GM19025 (cell line): ENCODE results near the gene NRXN3.

Experiments
- ATAC-seq: cut with Tn5 transposase; IDR thresholded peaks from one replicate; pipeline ENCODE4 v1.9.1; 2021; ENCODE audit warnings: mild to moderate bottlenecking, low read depth, moderate library complexity; ENCODE audit not compliant: unreplicated experiment

NRXN3 gene

GRCh38 chr14:78316052-78316451 is 145.9 kb downstream of the NRXN3 start:
- no peak for ATAC-seq

DNA sequence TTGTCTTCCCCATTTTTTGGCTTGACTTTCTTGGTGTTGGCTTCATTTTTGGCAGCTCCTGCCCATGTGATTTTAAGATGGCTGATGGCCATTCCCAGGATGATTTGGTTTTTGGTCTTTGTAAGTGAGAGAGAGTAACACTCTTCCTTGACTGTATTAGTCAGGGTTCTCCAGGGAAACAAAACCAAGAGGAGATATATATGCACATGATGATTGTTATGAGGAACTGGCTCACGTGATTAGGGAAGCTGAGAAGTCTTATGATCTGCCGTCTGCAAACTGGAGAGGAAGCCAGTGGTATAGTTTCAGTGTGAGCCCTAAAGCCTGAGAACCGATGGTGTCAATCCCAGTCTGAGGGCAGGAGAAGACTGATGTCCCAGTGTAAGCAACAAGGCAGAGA is 146.6 kb downstream of the NRXN3 start:
- no peak for ATAC-seq

- no peak for ATAC-seq
These were observed 149.2 kb downstream of the NRXN3 start for GRCh38 chr14:78319406-78319805.

GRCh38 chr14:78319887-78320635 is 149.9 kb downstream of the NRXN3 start:
- ATAC-seq = no peak

DNA sequence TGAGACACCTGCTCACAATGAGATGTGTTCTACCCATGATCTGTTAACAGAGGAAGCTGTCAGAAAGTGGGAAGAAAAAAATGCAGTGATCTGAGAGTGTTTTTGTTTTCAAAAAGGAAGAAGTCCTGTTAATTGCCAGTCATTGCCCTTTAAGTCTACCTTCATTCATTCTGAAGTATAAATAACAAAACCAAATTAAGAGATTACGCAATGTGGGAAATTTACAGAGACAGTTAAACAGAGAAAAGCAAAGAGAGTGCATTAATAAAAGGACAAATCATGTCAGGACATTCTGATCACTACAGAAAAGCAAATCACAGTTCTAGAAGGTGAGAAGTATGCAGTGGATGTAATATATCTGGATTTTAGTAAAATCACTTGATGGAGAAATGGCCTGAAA is 154.2 kb downstream of the NRXN3 start:
- no peak for ATAC-seq

- no peak for ATAC-seq
These were observed 155.7 kb downstream of the NRXN3 start for GRCh38 chr14:78325911-78326310.

- no peak for ATAC-seq
These were observed 157.5 kb downstream of the NRXN3 start for GRCh38 chr14:78327426-78328221.

- no peak for ATAC-seq
These were observed 159.2 kb downstream of the NRXN3 start for GRCh38 chr14:78329371-78329770.

DNA sequence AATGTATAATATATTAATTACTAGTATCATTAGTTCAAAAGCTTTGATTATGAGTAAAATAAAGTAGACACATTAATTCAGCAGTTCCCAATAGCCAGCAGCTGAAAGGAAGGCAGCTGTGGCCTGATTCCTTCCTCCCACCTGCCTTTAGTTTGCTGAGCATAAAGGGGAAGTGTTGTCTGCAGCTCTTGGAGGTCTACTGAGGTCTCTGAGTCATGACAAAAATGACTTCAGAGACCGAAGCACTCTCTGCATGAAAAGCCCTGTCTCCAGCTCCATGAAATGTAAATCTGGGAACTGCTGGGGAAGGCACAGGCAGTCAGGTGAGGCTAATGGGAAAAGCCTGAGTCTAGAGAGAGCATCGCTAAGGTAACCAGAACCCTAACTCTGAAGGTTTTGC is 165.4 kb downstream of the NRXN3 start:
- no peak for ATAC-seq

DNA sequence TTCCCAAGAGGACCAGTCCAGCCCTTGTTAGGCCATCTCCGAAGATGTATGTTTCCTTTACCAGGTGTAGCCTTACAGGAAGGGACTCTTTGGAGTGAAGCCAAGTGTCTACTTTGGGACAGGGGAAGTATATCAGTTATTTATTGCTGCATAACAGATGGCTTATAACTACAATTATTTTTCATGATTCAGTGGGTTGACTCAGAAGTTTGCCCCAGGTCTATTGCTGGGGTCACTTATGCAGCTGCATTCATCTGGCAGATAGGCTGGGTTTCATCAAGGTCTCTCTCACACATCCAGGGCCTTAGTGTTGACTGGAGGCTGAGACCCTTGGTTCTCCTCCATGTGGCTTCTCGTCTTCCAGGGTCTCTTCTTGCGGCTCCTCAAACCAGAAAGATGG is 170.1 kb downstream of the NRXN3 start:
- no peak for ATAC-seq

DNA sequence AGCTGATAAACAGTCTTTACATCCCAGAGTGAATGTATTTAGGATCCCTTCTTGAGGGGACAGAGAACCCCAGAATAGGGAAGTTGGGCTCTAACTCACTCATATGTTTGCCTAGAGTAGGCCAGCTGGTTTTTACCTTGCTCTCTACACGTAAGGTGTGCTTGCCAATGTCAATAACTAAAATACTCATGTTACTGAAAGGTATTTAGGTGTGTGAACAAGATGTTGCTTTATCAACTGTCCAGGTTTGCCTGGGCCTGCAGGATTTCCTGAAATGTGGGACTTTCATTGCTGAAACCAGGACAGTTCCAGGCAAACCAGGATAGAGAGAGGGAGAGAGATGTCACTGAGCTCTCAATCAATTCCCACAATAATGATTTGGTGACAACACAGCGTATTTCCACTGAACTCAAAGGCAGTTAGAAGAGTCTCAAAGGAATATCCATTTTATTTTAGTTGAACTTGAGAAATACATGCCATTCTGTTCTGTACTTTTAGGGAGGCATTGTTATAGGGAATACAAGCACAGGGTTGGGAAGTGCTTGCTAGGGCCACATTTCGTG is 171.7 kb downstream of the NRXN3 start:
- ATAC-seq = no peak

GRCh38 chr14:78342879-78343278 is 172.7 kb downstream of the NRXN3 start:
- ATAC-seq = no peak

GRCh38 chr14:78344290-78344689 is 174.1 kb downstream of the NRXN3 start:
- ATAC-seq = no peak

- ATAC-seq = no peak
These were observed 175.1 kb downstream of the NRXN3 start for GRCh38 chr14:78345131-78345744.

- no peak for ATAC-seq
These were observed 176.6 kb downstream of the NRXN3 start for GRCh38 chr14:78346747-78347146.

DNA sequence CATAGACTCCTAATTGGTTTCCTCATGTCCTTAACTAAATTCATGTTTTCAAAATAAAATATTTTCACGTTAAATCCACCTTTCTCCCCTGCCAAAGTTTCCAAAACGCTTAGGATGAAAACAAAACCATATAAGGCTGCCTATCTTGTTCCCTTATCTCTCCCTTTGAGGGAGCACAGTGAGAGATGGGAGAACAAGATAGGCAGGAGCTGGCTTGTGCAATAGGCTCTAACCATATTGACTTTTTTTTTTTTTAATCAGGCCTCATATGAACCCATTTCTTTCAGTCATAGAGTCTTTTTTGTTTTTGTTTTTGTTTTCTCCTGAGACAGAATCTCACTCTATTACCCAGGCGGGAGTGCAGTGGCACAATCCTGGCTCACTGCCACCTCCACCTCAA is 184.9 kb downstream of the NRXN3 start:
- ATAC-seq = no peak

DNA sequence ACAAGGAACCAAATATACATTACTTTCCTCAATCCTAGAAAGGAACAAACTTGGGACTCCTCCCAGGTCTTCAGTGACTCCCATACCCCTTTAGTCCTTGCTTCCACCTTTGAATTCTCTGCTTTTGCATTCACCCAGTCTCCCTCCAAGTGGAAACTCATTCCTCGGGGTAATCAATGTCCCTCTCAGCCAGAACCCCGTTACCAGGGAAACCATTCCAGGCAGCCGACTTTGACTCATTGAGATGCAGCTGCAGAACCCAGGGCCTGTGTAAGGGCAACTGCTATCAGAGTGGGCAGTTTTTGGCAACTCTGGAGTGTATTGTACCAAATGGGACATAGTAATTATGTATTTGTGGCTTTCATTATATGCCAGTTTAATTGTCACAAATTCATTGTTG is 186.2 kb downstream of the NRXN3 start:
- ATAC-seq = no peak

DNA sequence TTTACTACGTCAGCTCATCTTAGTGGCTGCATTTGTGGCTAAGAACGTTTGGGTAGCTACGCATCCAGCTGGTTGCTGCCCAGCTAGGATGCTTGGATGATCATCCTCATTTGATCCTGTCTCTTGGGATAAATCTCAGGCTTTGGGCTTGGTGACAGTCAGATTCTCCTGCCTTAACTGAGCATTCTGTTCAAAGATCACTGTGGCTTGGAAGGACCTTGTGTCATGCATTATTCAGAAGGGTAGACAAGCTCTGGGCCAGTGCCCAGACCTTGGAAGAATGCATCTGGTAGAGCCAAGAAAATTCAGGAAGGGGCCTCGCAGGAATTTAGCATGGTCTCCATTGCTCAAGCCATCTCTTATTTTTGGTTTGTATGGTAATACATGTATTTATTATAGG is 188.4 kb downstream of the NRXN3 start:
- ATAC-seq = no peak

DNA sequence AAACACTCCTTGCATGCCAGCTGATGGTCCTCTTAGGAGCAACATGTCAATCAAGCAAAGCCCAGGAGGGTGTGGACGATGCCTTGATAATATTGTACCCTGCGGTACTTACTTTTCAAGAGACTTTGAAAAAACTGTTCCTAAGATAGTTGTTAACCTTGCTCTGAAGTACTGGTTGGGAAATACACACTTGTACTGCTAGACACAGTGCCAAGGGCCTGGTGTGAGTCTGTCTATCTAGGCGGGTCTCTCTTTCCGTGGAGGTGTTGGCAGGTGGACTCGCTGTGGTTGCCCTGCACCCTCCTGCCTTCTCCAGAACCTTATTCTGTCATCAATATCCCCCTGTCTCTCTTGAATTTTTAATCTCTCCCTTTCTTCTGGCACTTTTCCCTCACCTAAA is 189.4 kb downstream of the NRXN3 start:
- no peak for ATAC-seq

DNA sequence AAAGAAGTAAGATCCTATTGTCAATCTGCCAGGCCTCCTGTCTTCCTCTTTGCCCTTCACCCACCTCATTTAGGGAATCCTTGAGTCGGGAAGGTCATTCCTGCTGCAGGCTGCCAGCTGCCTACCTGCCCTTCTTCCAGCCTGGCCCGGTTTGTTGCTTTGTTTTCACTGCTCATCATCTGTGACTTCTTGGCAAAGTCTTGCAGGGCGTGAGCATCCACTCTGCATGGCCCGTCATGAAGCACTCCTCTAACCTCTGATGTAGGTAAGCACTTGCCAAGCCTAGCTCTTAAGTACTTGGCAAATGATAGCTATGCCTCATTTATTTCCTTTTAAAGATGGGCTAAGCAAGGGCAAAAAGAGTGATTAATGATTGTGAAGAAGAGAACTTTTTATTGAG is 192.8 kb downstream of the NRXN3 start:
- ATAC-seq = no peak

DNA sequence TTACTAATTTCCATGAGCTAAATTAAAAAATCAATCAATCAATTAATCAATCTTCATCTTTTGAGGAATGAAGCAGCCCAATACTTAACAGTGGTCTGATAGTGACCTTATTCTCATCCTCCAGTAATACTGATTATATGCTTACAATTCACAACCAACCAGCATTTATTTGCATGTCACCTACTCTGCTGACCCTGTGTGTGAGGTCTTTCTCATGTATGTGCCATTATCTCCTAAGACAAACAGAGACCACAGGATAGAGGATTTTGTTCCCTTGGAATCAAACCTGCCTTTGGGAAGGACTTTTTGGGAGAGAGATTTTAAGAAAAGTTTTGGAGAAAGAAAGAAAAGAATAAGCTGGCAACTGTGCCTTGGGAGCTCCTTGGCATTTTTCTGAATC is 197.2 kb downstream of the NRXN3 start:
- no peak for ATAC-seq
